Activated naive CD4-positive, alpha-beta T cell treated with anti-CD3 and anti-CD28 coated beads, Interleukin-2, amount 10 ng/mL, durations not matched to agents 7 days and 5 days (primary cell): ENCODE results near the gene WNK2.
"Not testable (repeated sequence)": the region's sequence is repeated elsewhere in the genome, so short reads cannot be mapped to it uniquely, and the experiment has no call there.

ENCODE experiments used
- CTCF ChIA-PET: fragments of 350-600 bp; sonication (Branson Sonifier 250); formaldehyde crosslinking; loops from one replicate; lab custom pipeline; 2021; ENCODE audit warnings: antibody characterized with exemption; lab: Charles Lee
- DNase-seq: peaks from one replicate; pipeline ENCODE4 v3.0.0-alpha.2; 2020
- H3K27ac Mint-ChIP-seq: one replicate; pipeline ENCODE4 v1.8.0; 2021; ENCODE audit warnings: mild to moderate bottlenecking, moderate library complexity, mixed read lengths
- H3K27me3 Mint-ChIP-seq: one replicate; pipeline ENCODE4 v1.8.0; 2021; ENCODE audit warnings: mild to moderate bottlenecking, mixed read lengths
- H3K36me3 Mint-ChIP-seq: one replicate; pipeline ENCODE4 v1.8.0; 2021; ENCODE audit warnings: mixed read lengths
- H3K4me1 Mint-ChIP-seq: one replicate; pipeline ENCODE4 v1.8.0; 2021; ENCODE audit warnings: mixed read lengths
- H3K4me3 Mint-ChIP-seq: one replicate; pipeline ENCODE4 v1.8.0; 2021; ENCODE audit warnings: mild to moderate bottlenecking, moderate library complexity, mixed read lengths
- H3K9me3 Mint-ChIP-seq: one replicate; pipeline ENCODE4 v1.8.0; 2021; ENCODE audit warnings: mixed read lengths

WNK2 gene

DNA sequence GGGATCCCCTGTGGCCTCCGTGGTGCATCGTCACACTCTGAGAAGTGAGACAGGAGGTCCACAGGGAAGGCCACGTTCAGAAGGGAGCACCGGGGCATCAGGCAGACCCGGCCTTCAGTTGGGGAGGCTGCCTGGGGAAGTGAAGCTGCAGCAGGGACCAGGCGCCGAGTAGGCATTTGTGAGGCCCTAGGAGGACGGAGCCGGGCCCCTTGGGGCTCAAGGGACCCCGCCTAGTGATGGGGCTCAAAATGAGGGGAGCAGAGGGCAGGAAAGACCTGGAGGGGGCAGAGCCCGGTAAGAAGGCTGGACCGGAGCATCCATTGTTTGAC is 182.1 kb downstream of the WNK2 start:
- peaks cover 6% of the 10 kb centered on the region for H3K9me3 Mint-ChIP-seq
- CTCF ChIA-PET: no interaction called here
- no peaks in the 10 kb centered on the region for H3K4me1 Mint-ChIP-seq
- DNase-seq: no peak
- peaks cover 2% of the 10 kb centered on the region for H3K36me3 Mint-ChIP-seq
- peaks cover 29% of the 10 kb centered on the region for H3K27me3 Mint-ChIP-seq
- H3K4me3 Mint-ChIP-seq: no peak overlapping the region
- H3K27ac Mint-ChIP-seq: no peak overlapping the region

DNA sequence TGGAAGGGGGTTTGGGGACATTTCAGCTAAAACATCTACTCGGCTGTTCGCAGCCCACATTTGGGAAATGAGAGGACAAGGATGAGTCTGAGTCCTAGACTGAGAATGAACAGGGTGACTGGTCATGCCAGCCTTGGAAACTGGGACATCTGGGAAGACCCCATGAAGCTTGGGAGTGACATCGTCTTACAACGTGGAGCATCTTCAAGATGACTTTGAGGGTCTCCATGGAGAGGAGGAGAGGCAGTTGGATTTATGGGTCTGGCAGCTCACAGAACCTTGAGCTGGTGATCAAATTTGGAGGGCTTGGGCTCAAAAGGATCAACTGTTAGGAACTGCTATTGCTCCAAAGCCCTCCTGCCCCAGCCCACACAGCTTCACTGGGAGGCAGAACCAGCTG is 182.5 kb downstream of the WNK2 start:
- H3K27ac Mint-ChIP-seq, H3K4me1 Mint-ChIP-seq, DNase-seq, H3K4me3 Mint-ChIP-seq, H3K9me3 Mint-ChIP-seq, CTCF ChIA-PET, H3K36me3 Mint-ChIP-seq: not testable (repeated sequence)
- H3K27me3 Mint-ChIP-seq: peaks cover 29% of the 10 kb centered on the region

DNA sequence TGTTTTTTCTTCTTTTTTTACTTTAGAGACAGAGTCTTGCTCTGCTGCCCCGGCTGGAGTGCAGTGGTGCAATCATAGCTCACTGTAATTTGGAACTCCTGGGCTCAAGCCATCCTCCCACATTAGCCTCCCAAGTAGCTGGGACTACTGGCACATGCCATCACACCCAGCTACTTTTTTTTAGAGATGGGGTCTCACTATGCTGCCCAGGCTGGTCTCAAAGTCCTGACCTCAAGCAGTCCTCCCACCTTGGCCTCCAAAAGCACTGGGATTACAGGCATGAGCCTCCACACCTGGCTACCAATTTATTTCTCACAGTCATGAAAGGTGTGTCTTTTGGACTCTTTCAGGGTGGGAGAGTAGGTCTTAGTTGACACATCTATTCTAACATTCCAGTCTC is 184.5 kb downstream of the WNK2 start:
- H3K9me3 Mint-ChIP-seq: no peaks in the 10 kb centered on the region
- DNase-seq: no peak
- CTCF ChIA-PET: interaction anchor here (0.6 kb wide), 1 partner anchor 26 kb away, joined by 3 read pairs; no protein-coding TSS in a partner anchor
- no peaks in the 10 kb centered on the region for H3K36me3 Mint-ChIP-seq
- H3K27ac Mint-ChIP-seq: no peak overlapping the region
- H3K27me3 Mint-ChIP-seq: peaks cover 29% of the 10 kb centered on the region
- no peak overlapping the region for H3K4me3 Mint-ChIP-seq
- H3K4me1 Mint-ChIP-seq: no peaks in the 10 kb centered on the region

DNA sequence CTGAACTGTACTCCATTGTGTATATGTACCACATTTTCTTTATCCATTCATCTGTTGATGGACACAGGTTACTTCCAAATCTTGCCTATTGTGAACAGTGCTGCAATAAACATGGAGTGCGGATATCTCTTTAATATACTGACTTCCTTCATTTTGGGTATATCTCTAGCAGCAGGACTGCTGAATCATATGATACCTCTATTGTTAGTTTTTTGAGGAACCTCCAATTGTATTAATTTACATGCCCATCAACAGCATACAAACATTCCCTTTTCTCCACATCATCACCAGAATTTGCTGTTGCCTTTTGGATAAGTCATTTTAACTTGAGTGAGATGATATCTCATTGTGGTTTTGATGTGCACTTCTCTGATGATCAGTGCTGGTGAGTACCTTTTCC is 185.7 kb downstream of the WNK2 start:
- CTCF ChIA-PET: no interaction called here
- Mint-ChIP-seq H3K4me3 (no peak overlapping the region), H3K36me3 (no peaks in the 10 kb centered on the region), H3K9me3 (no peaks in the 10 kb centered on the region), H3K4me1 (peaks cover 3% of the 10 kb centered on the region), H3K27me3 (peaks cover 23% of the 10 kb centered on the region), H3K27ac (no peak overlapping the region)
- no peak for DNase-seq
